GM12878 (cell line): Measurements from ENCODE around the gene PHKB. TPM values are rescaled to one million over a fixed set of nuclear protein-coding genes. Genes with fewer than 3 reads are reported as not detected.
A peak's percentile ranks its signal among the peaks of the same experiment; 100 is the strongest.
"Not testable (repeated sequence)": the region's sequence is repeated elsewhere in the genome, so short reads cannot be mapped to it uniquely, and the experiment has no call there.

Experiments
- ATAC-seq: fragments of 200-7000 bp; cut with Tn5 transposase; 3 replicates; pipeline ENCODE4 v1.9.1; 2020; ENCODE audit warnings: mild to moderate bottlenecking, moderate library complexity
- BruUV-seq: library from RNA; stranded (reverse); fragments of 400-500 nt; replicated peaks from 2 replicates; lab custom pipeline; 2021; lab: Mats Ljungman, UMichigan
- CTCF ChIA-PET: fragments of 300-600 bp; sonication (Branson Sonifier 250); formaldehyde crosslinking; extraction: SDS; loops from one replicate; lab custom pipeline; 2021; ENCODE audit warnings: inconsistent platforms; lab: Yijun Ruan, JAX
- POLR2A ChIA-PET: fragments of 350-600 bp; formaldehyde crosslinking; extraction: SDS; loops from one replicate; lab custom pipeline; 2021; ENCODE audit warnings: inconsistent platforms; lab: Charles Lee
- RAD21 ChIA-PET: fragments of 300-600 bp; sonication (Branson Sonifier 250); formaldehyde crosslinking; loops from one replicate; lab custom pipeline; 2023; ENCODE audit warnings: antibody characterized with exemption; ENCODE audit not compliant: unreplicated experiment; lab: Charles Lee
- SMC1A ChIA-PET: fragments of 300-600 bp; sonication (Branson Sonifier 250); formaldehyde crosslinking; loops from one replicate; lab custom pipeline; 2023; ENCODE audit not compliant: unreplicated experiment, uncharacterized antibody; lab: Charles Lee
- DNase-seq: peaks from one replicate; pipeline ENCODE4 v3.0.0-alpha.2; 2011; ENCODE audit warnings: low read depth, low spot score
- FAIRE-seq: peaks from 3 replicates; lab custom pipeline; 2011; peaks lifted over from hg19 to GRCh38; lab: Jason Lieb, UNC
- H2AFZ ChIP-seq: 2 replicates; pipeline ENCODE4 v1.6.0; 2011; ENCODE audit warnings: low read depth, low read length, control low read depth; ENCODE audit not compliant: control insufficient read depth
- H3K27ac ChIP-seq: 2 replicates; pipeline ENCODE4 v1.5.1; 2011; ENCODE audit warnings: control low read depth; ENCODE audit not compliant: control insufficient read depth, insufficient read depth
- H3K27me3 ChIP-seq, 2 experiments: replicated peaks in 1 of 2; 2 replicates each; pipeline versions ENCODE4 v1.6.0 to v1.6.1; 2011; ENCODE audit warnings: low read length in 1 of 2; ENCODE audit not compliant: control insufficient read depth in 2 of 2, insufficient read depth in 2 of 2
- H3K36me3 ChIP-seq, 2 experiments: 2 replicates each; pipeline ENCODE4 v1.5.1; 2011; ENCODE audit warnings: low read length in 1 of 2; ENCODE audit not compliant: control insufficient read depth in 2 of 2, insufficient read depth in 2 of 2
- H3K4me1 ChIP-seq: 2 replicates; pipeline ENCODE4 v1.6.1; 2011; ENCODE audit warnings: mild to moderate bottlenecking, low read length, moderate library complexity, mixed read lengths; ENCODE audit not compliant: control insufficient read depth, insufficient read depth
- H3K4me2 ChIP-seq: 2 replicates; pipeline ENCODE4 v1.6.0; 2011; ENCODE audit warnings: control low read depth; ENCODE audit not compliant: control insufficient read depth, insufficient read depth
- H3K4me3 ChIP-seq: fragments of 200-600 bp; sonication (generic); 2 replicates; pipeline ENCODE4 v1.5.1; 2016
- H3K79me2 ChIP-seq: 2 replicates; pipeline ENCODE4 v1.6.0; 2011; ENCODE audit warnings: low read length; ENCODE audit not compliant: control insufficient read depth, insufficient read depth
- H3K9ac ChIP-seq: 2 replicates; pipeline ENCODE4 v1.8.0; 2011; ENCODE audit warnings: low read length, control low read depth, mixed read lengths; ENCODE audit not compliant: control insufficient read depth, insufficient read depth
- H3K9me3 ChIP-seq: replicated peaks from 3 replicates; pipeline ENCODE4 v1.5.1; 2011; ENCODE audit warnings: mild to moderate bottlenecking, low read length; ENCODE audit not compliant: control insufficient read depth, insufficient read depth
- H4K20me1 ChIP-seq: 2 replicates; pipeline ENCODE4 v1.6.0; 2011; ENCODE audit not compliant: control insufficient read depth, insufficient read depth
- ZBTB40 ChIP-seq: fragments of 450-650 bp; IDR thresholded peaks from 2 replicates; pipeline ENCODE4 v1.6.1; 2016; ENCODE audit warnings: mild to moderate bottlenecking, moderate library complexity, borderline replicate concordance
- ZNF384 ChIP-seq: IDR thresholded peaks from 2 replicates; pipeline ENCODE4 v1.6.1; 2012; ENCODE audit warnings: low read depth, mild to moderate bottlenecking, low read length, improper control_type of control experiment, borderline replicate concordance
- WGBS: methylation state at CpG from one replicate; pipeline ENCODE4 v1.1.6; 2016; ENCODE audit warnings: low lambda C conversion rate; ENCODE audit not compliant: insufficient replicate concordance, insufficient coverage; ENCODE audit errors: missing lambda C conversion rate; 5-methylcytosine and 5-hydroxymethylcytosine counted together
- in situ Hi-C: fragments of 300-500 bp; cut with MboI; formaldehyde crosslinking; loops from 9 replicates; pipeline ENCODE4 v1.14.3; 2018; ENCODE audit warnings: mixed read lengths
- intact Hi-C: fragments of 100-400 bp; cut with micrococcal nuclease; formaldehyde crosslinking; loops from one replicate; pipeline ENCODE4 v1.14.2; 2022; ENCODE audit not compliant: unreplicated experiment
- polyA plus RNA-seq, 11 experiments: library from polyadenylated mRNA; depleted of rRNA in 4 of 11; unstranded in 6 of 11; stranded (reverse) in 5 of 11; fragments of >200 nt; fragmentation: Nextera tagmentation in 4 of 11; fragmentation: Illumina TruSeq in 1 of 11; extraction: Ambion mirVana in 4 of 11; extraction: Trizol in 1 of 11; gene quantifications; 1 replicate in 1 of 11; 2 replicates in 10 of 11; pipeline versions ENCODE4 v1.2.1 to v1.2.3, GENCODE V29; 2011 to 2016; ENCODE audit warnings: inconsistent platforms in 2 of 11, missing spikeins in 2 of 11, low read depth in 1 of 11
- total RNA-seq, 4 experiments: library from RNA; depleted of rRNA in 3 of 4; stranded (reverse); fragments of >200 nt in 3 of 4; fragmentation: Illumina TruSeq in 1 of 4; extraction: Trizol in 1 of 4; gene quantifications; 2 replicates each; pipeline versions ENCODE4 v1.2.1 to v1.2.3, GENCODE V29; 2013 to 2021

PHKB gene
- total and polyA plus RNA-seq, 10 of the 15 experiments (the other 5 are each of a cell fraction or from before 2014, with no cell fraction given) = 14.2 to 65.6 (median 37.0) TPM

GRCh38 chr16:47473004-47473403 is 11.9 kb downstream of the PHKB start:
- H2AFZ ChIP-seq, in situ Hi-C loops, H3K36me3 ChIP-seq, H3K4me3 ChIP-seq, H3K27ac ChIP-seq, CTCF ChIA-PET, H3K9ac ChIP-seq, intact Hi-C loops, H3K79me2 ChIP-seq, H3K4me2 ChIP-seq, BruUV-seq, H3K27me3 ChIP-seq, DNase-seq, H4K20me1 ChIP-seq, H3K9me3 ChIP-seq, FAIRE-seq, RAD21 ChIA-PET, H3K4me1 ChIP-seq: not testable (repeated sequence)
- ATAC-seq = peak; percentile 67
- ChIA-PET SMC1A (interaction anchor here (0.6 to 9.5 kb wide), 2 partner anchors 8 to 174 kb away, joined by 3 to 165 read pairs; partner anchors contain the start of genes ITFG1 and PHKB), POLR2A (interaction anchor here (3.3 kb wide), 1 partner anchor 10 kb away, joined by 14 read pairs; the partner anchor contains the start of gene PHKB)
- peak; percentile 69 for TF ChIP-seq ZNF384
- TF ChIP-seq ZBTB40 = peak; percentile 29; the same call in 1 of the 2 replicates
- WGBS = 84% methylated on average over 2 of the region's 2 CpGs
